Uterus (tissue), 4 donors: ENCODE measurements around the gene SLC13A3. TPM values are rescaled to one million over a fixed set of nuclear protein-coding genes. Genes with fewer than 3 reads are reported as not detected.

Experiments
- DNase-seq, 2 donors: peaks; one replicate each; pipeline ENCODE4 v3.0.0-alpha.2; 2019 to 2020
- H3K27ac ChIP-seq, 2 donors: fragments of 200-600 bp; sonication (generic); 1 replicate in 1 of 2; 2 replicates in 1 of 2; pipeline ENCODE4 v1.5.1; 2016 to 2018
- H3K27me3 ChIP-seq, 2 donors: fragments of 200-600 bp; sonication (generic); one replicate each; pipeline ENCODE4 v1.5.1; 2018 to 2019; ENCODE audit warnings: control low read depth in 1 of 2
- H3K36me3 ChIP-seq, 2 donors: fragments of 200-600 bp; sonication (generic); one replicate each; pipeline ENCODE4 v1.5.1; 2019; ENCODE audit warnings: control low read depth in 1 of 2
- H3K4me1 ChIP-seq, 2 donors: fragments of 200-600 bp; sonication (generic); one replicate each; pipeline ENCODE4 v1.5.1; 2018 to 2019; ENCODE audit warnings: control low read depth in 1 of 2
- H3K4me3 ChIP-seq, 2 donors: fragments of 200-600 bp; sonication (generic); 1 replicate in 1 of 2; 2 replicates in 1 of 2; pipeline ENCODE4 v1.5.1; 2018 to 2019; ENCODE audit warnings: mild to moderate bottlenecking in 1 of 2
- H3K9me3 ChIP-seq, 2 donors: fragments of 200-600 bp; sonication (generic); one replicate each; pipeline ENCODE4 v1.5.1; 2019; ENCODE audit warnings: control low read depth in 1 of 2
- CTCF ChIP-seq, 4 experiments: fragments of 200-600 bp in 2 of 4; fragments of 450-650 bp in 2 of 4; sonication (generic) in 2 of 4; IDR thresholded peaks; one replicate each; pipeline ENCODE4 v1.5.1; 2016 to 2019; ENCODE audit warnings: antibody characterized with exemption in 4 of 4, mild to moderate bottlenecking in 2 of 4, moderate library complexity in 1 of 4
- POLR2A ChIP-seq, 2 donors: fragments of 450-650 bp; IDR thresholded peaks; one replicate each; pipeline ENCODE4 v1.6.1; 2016; ENCODE audit warnings: antibody characterized with exemption in 2 of 2, mild to moderate bottlenecking in 1 of 2, moderate library complexity in 1 of 2
- intact Hi-C: fragments of 100-400 bp; cut with DNase I; formaldehyde crosslinking; loops from one replicate; pipeline ENCODE4 v1.15.1; 2023; ENCODE audit warnings: low total_unique reads
- total RNA-seq, 4 donors: library from RNA; depleted of rRNA in 3 of 4; stranded (reverse); fragments of >200 nt in 3 of 4; gene quantifications; one replicate each; pipeline versions ENCODE4 v1.1.0 to v1.2.4, GENCODE V29; 2014 to 2023
- donor health status: DM: yes; HTN: yes; CAD: no.

The SLC13A3 gene
- total RNA-seq, 4 donors from 2014 or later, result under 0.01 to 4.2 (median 4.2) TPM; not detected in 1

- H3K27ac ChIP-seq, result no peak overlapping the region
- TF ChIP-seq POLR2A (IDR thresholded peaks at IDR 0.05), result no peak
- TF ChIP-seq CTCF (IDR thresholded peaks at IDR 0.05), result no peak
- H3K36me3 ChIP-seq, result no peaks in the 10 kb centered on the region
- no peaks in the 10 kb centered on the region for H3K4me1 ChIP-seq
- no peaks in the 10 kb centered on the region for H3K9me3 ChIP-seq
- no peaks in the 10 kb centered on the region for H3K27me3 ChIP-seq
- DNase-seq, result no peak
- intact Hi-C loops, result no loop called here
- H3K4me3 ChIP-seq, result no peak overlapping the region
Observed at GRCh38 chr20:46627234-46627633, 24.0 kb downstream of the SLC13A3 start.

- TF ChIP-seq POLR2A (IDR thresholded peaks at IDR 0.05) (no peak), CTCF (IDR thresholded peaks at IDR 0.05) (no peak)
- H3K4me1 ChIP-seq, result no peaks in the 10 kb centered on the region
- intact Hi-C loops, result no loop called here
- H3K27me3 ChIP-seq, result no peaks in the 10 kb centered on the region
- no peak for DNase-seq
- no peak overlapping the region for H3K27ac ChIP-seq
- no peak overlapping the region for H3K4me3 ChIP-seq
- no peaks in the 10 kb centered on the region for H3K9me3 ChIP-seq
- H3K36me3 ChIP-seq, result no peaks in the 10 kb centered on the region
Observed at GRCh38 chr20:46626758-46627157, 24.5 kb downstream of the SLC13A3 start.

DNA sequence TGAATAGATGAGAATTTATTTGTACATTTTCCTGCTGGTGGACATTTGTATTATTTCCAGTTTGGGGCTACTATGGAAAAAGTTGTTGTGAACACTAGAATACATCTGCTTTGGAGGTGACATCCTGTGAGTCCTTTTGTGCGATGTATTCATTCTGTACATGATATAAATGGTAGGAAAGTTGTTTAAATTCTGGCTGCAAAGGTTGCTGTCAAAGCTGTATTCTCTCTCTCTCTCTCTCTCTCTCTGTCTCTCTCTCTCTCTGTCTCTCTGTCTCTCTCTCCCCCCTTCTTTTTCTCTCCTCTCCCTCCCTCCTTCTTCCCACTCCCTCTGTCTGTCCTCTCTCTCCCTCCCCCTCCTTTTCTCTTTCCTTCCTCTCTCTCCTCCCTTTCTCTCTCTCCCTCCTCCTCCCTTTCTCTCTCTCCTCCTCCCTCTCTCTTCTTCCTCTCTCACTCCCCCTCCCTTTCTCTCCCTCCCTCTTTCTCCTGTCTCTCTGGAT is 25.3 kb downstream of the SLC13A3 start:
- TF ChIP-seq CTCF (IDR thresholded peaks at IDR 0.05) (no peak), POLR2A (IDR thresholded peaks at IDR 0.05) (no peak)
- intact Hi-C loops, result no loop called here
- no peak for DNase-seq
- H3K27ac ChIP-seq, result no peak overlapping the region
- no peaks in the 10 kb centered on the region for H3K36me3 ChIP-seq
- H3K27me3 ChIP-seq, result no peaks in the 10 kb centered on the region
- H3K9me3 ChIP-seq, result no peaks in the 10 kb centered on the region
- no peak overlapping the region for H3K4me3 ChIP-seq
- H3K4me1 ChIP-seq, result no peaks in the 10 kb centered on the region

- Histone ChIP-seq H3K4me3 (no peak overlapping the region), H3K27ac (no peak overlapping the region), H3K9me3 (no peaks in the 10 kb centered on the region), H3K27me3 (no peaks in the 10 kb centered on the region), H3K36me3 (no peaks in the 10 kb centered on the region), H3K4me1 (no peaks in the 10 kb centered on the region)
- no peak for TF ChIP-seq POLR2A (IDR thresholded peaks at IDR 0.05)
- no peak for TF ChIP-seq CTCF (IDR thresholded peaks at IDR 0.05)
- DNase-seq, result no peak
- intact Hi-C loops, result no loop called here
Observed at GRCh38 chr20:46624946-46625345, 26.3 kb downstream of the SLC13A3 start.

DNA sequence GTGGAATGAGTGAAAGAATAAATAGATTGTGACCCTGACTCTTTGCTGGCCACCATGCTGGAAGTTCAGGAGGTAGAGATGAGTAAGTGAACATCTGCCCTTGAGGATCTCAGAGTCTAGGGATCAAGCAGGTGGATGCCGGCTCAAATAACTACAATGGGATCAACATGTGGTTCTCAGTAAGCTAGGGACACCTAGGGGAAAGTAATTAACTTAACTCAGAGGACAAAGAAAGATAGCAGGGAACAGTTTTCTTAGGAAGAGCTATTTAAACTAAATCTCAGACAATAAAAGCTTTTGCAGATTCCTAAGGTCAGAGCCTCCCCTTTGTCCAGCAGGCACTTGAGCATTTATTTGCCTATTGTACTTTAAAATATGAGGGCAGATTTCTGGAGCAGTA is 29.1 kb downstream of the SLC13A3 start:
- H3K36me3 ChIP-seq, result no peaks in the 10 kb centered on the region
- H3K4me1 ChIP-seq, result no peaks in the 10 kb centered on the region
- no peak overlapping the region for H3K27ac ChIP-seq
- no peak overlapping the region for H3K4me3 ChIP-seq
- no peak for TF ChIP-seq POLR2A (IDR thresholded peaks at IDR 0.05)
- TF ChIP-seq CTCF (IDR thresholded peaks at IDR 0.05), result no peak
- no peaks in the 10 kb centered on the region for H3K9me3 ChIP-seq
- no peaks in the 10 kb centered on the region for H3K27me3 ChIP-seq
- intact Hi-C loops, result no loop called here
- DNase-seq, result no peak
